NCI-H1694 treated with DMSO at 0.1 percent for 48 hours (cell line): ENCODE measurements around the gene ACTL6A.
"Not testable (repeated sequence)": the region's sequence is repeated elsewhere in the genome, so short reads cannot be mapped to it uniquely, and the experiment has no call there.

Source experiments
- DNase-seq: peaks from one replicate; lab custom pipeline; 2025; lab: John Stamatoyannopoulos, UW

ACTL6A gene

DNA sequence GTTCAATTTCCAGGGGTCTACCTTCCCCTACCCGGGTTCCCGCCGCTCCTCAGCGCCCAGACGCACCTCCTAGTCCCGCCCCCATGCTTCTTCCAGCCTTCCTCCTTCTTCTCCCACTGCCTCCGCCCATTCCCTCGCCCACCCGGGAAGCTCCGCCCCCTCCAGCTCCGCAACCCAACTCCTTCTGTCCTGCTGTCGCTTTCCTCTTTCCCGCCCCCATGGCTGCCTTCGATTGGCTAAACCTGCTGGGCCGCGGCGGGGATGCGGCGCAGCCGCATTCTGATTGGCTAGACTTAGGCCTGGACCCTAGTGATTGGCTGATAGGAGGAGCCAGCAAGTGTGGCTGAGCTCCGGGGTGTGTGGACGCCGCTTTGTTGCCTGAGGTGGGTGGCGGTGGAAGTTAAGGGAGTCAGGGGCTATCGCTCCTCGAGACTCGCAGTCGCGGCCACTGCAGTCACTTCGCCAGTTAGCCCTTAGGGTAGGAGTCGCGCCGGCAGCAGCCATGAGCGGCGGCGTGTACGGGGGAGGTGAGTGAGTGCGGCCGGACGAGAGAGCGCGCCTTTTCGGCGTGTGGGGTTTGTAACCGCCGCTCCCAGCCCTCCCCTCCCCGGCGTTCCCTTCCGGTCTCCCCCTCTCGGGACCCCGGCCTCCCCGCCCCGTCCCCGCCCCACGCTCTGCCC, at the start of gene ACTL6A:
Gene ACTL6A, plus strand, starts transcription at position 336 of the 680 bp plus-strand sequence. Its CDS starts 167 bp downstream, at position 503.
- peak; percentile 98 for DNase-seq

DNA sequence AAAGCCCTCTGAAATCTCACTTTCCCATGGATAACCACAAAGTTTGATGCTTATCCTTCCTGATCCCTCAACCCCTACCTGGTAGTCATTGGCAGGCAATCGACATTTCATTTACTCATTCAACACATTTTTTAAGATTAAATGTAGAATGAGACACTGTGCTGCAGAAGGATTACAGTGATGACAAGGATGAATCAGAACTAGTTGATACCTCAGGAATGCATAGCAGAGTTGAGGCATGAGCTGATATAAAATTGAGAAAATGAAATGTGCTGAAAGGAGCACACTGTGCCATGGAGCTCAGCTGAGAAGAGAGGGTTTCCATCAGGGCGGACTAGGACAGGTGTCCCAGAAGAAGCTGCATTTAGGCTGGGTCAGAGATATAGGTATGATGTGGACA, 48.9 kb upstream of the ACTL6A start:
- no peak for DNase-seq

DNA sequence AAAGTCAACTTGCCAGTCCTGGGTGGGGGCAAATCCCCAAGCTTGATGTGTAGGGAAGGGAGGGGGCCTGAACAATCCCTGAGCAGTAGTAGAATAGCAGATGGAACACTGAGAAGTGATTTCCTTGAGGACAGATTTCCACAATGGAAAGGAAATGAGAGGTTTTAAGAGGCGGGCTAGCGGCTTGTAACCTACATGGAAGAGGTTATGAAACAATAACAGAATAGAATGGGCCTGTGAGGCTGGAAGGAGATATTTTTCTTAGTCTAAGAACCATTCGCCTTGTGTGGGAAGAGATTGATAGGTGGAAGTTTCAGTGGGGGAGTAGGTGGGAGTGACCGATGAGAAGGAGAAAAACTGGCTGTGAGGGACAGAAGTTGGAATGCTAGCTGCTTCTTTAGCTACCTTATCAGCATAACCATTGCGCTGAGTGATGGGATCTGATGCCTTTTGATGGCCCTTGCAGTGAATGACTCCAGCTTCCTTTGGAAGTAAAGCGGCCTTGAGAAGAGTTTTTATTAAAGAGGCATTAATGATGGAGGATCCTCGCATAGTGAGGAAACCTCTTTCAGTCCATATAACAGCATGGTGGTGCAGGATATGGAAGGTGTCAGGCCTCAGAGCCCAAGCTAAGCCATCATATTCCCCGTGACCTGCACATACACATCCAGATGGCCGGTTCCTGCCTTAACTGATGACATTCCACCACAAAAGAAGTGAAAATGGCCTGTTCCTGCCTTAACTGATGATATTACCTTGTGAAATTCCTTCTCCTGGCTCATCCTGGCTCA, 46.1 kb upstream of the ACTL6A start:
- not testable (repeated sequence) for DNase-seq

DNA sequence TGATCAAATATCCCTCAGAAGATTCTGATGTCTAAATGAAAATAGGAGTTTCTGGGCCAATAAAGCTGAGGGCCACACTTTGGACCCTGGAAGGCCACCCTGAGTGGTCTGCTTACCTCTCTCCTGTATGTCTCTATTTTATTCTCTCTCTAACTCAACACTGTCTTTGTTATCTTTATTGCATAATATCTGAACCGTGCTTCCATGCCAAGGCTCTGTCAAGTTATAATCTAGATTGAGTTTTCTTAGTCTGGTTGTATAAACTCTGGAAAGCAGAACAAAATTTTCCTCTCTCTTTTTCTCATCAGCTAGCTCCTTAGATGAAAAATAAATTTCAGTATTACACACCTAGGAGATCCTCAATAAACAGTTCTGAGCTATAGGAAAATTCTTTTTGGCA, 36.2 kb upstream of the ACTL6A start:
- DNase-seq: no peak

DNA sequence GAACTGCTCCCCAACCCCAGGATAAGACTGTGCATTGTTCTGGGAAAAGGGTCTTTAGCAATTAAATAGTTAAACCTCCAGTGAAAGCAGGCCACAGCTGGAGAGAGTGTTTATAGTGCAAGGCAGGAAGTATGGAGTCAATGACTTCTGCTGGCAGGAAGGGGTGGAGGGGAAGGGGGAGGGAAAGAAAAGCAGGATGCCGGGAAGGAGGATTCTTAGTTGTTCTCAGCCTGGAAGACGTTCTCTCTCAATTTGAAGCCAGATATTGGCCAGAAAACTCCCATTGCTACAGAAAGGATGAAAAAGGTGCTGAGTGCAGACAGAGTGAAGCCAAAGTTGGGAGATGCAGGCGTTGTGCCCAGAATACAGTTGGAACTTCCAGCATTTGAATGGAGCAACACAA, 35.7 kb upstream of the ACTL6A start:
- no peak for DNase-seq

DNA sequence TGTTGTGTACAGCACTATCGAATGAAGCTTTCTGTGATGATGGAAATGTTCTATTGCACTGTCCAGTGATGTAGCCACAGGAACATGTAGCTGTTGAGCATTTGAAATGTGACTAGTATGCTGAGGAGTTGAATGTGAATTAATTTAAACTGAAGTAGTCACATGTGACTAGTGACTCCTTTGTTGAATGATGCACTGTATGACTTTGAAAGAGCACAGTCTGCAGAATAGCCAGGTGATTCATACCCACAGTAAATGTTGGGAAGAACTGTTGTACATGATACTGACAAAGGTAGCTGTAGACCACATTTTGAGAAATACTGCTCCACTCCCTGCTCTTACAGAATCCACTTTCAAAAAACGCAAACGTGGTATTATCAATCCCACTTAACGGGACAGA, 34.0 kb upstream of the ACTL6A start:
- DNase-seq: no peak

DNA sequence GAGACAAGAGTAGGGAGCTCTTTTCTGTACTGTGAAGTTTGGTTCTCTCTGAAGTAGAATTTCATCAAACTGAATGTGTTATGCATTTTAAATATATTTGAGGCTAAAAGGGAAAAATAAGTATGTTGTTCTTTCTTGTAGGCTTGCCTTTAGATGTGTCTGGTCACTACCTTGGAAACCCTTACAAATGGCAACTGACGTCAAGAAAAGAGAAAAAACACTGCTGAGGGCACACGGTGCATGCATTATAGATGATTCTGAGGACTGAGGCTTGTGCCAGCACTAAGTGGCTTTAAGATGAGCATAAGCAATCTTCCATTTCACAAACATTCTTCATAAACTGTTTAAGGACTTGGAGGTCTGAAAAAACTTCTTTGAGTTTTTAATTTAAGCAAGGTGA, 31.1 kb upstream of the ACTL6A start:
- DNase-seq: no peak

DNA sequence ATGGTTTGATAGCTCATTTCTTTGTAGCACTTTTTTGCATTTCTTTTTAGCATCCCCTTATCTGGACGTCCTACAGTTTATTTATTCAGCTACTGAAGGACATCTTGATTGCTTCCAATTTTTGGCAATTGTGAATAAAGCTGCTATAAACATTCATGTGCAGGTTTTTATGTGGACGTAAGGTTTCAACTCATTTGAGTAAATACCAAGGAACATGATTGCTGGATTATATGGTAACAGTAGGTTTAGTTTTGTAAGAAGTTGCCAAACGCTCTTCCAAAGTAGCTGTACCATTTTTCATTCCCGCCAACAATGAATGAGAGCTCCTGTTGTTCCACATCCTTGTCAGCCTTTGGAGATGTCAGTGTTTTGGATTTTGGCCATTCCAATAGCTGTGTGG, 29.5 kb upstream of the ACTL6A start:
- no peak for DNase-seq

DNA sequence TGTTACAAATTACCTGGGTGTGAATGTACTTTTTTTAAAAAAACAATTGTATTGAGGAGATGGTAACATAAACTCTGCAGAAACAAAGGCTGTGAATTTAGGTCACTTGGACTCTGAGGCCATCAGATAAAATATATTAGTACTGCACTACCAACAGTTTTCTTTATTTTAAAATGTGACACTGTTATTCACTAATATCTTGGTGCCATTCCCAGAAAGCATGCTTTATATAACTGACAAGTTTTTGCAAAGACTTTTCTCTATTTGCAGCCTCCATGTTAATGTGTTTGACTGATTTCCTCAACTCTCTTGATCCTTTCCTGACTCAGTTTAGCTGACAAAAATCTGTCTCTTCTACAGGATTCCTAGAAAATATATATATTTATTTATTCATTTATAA, 26.5 kb upstream of the ACTL6A start:
- no peak for DNase-seq

DNA sequence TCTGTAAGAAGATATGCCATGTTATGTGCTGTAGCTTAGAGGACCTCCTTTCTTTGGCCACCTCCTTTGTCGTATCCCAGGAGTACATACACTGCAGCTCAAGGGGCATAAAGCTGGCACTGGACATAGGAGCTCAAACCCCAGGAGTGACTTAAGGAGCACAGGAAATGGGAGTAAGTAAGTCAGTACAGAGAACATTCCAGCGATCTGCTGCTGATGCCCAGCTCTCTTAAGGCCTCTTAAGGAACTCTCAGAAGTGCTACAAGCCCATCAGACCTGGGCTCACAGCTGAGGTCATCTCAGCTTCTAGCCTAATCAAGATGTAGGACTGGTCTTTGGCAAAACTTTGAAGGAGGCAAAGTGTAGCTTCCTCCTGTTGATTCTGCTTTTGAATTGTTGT, 21.6 kb upstream of the ACTL6A start:
- no peak for DNase-seq

DNA sequence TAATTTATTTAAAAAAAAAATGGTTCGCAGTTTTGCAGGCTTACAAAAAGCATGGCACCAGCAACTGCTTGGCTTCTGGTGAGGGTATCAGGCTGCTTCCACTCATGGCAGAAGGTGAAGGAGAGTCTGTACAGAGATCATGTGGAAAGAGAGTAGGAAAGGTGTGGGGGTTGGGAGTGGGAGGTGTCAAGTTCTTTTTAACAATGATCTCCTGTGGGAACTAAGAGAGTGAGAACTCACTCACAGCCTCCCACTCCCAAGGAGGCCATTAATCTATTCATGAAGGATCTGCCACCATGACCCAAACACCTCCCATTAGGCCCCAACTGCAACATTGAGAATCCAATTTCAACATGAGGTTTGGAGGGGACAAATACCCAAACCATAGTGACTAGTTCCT, 21.1 kb upstream of the ACTL6A start:
- DNase-seq: no peak

DNA sequence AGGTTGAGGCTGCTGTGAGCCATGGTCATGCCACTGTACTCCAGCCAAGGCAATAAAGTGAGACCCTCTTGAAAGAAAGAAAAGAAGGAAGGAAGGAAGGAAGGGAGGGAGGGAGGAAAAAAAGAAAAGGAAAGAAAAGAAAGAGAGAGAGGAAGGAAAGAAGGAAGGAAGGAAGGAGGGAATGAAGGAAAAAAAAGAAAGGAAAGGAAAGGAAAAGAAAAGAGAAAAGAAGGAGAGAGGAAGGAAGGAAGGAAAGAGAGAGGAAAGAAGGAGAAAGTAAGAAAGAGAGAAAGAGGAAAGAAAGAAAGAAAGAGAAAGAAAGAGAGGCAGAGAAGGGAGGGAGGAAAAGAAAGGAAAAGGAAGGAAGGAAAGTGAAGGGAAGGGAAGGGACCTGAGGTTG, 20.4 kb upstream of the ACTL6A start:
- DNase-seq: no peak

DNA sequence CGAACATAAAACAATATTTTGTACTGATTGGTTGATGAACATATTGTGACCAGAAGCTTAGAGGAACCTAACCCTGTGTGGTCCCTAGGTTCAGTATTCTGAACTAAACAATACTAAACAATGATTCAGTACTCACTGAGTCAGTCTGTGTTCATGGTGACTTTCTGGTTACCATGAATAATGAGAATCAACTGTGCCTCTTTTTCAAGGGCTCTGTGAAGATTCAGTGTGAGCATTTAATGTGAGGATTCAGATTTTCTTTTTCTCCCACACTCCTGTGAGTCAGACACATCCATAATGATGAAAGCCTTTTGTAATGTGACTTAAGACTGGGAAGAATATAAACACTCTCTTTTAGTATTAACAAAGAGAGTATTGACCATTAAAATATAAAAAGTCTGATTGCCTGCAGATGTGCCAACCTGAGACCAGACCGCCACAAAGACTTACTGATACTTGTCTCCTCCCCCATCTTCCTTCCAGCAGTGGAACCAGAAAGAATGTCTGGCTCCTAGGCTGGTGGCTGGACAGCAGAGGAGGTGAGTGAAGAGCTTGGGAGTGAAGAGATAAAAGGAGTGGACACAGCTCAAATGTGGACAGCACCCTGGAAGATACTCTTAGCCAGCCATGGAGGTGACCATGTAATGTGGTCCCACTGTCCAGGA, 17.6 kb upstream of the ACTL6A start:
- DNase-seq: no peak

DNA sequence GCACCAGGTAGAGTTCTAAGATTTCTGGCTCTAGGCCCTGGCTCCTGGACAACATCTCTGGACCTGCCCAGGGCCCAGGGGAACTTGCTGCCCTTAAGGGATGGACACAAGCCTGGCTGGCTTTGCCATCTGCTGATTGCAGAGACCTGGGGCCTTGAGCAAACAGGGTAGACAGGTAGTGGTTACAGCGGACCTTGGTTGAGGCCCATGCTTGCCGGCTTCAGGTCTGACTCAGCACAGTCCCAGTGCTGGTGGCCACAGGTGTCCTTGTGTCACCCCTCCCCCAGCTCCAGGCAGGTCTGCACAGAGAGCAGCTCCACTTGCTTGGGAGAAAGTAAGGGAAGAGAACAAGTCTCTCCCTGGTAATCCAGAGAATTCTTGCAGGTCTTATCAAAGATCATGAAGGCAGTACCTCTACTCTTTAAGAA, 15.9 kb upstream of the ACTL6A start:
- DNase-seq: no peak

DNA sequence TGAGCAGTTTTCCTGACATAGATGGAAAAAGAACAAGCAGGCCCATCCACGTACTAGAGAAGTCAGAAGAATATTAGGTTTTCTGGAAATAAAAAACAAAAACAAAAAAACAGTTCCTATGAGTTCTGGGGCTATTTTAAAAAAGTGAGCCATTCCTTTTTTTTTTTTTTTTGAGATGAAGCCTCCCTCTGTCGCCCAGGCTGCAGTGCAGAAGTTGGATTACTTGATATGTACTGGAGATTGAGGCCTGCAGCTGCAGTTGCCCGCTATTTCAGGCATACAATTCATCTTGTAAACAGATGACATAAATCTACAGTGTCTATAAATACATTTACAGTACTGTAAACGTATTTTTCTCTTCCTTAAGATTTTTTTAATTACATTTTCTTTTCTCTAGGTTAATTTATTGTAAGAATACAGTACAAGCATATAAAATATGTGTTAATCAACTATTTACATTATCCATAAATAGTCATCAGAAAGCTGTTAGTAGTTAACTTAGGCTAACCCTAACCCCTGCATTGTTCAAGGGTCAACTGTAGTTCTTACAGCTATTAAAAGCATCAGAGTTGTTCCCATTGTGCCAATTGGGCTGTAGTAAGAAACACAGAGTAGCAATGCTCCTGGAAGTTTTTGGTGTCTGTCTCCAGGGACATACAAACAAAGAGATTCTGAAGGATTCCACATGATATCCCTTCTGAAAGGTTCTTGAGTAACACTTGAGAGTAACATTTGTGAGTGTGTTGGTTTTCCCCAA, 11.2 kb upstream of the ACTL6A start:
- DNase-seq: no peak

DNA sequence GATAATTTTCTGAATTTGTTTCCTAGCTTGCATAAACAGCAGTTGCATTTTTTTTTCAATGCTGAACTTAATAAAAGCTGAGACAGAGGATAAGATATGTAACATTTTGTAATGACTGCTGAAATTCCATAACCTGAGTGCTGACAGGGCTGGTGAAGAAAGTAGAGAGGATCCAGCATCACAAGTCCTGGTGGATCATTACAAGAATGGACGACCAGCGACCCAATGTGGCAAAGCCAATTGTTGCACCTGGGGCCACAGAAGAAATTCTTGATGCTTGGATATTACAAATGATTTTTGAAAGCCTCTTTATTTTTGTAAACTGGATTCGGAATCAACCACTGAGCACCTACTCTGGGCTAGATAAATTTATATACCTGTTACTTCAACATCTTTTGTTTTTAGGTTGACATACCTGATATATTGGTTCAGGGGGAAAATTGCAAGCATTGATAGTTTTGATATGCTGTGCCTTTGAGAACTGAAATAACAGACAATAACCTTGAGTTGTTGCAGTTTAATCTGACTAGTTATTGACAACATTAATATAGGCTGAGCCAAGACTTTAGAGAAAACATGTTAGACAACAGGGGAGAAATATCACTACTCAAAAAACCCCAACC, 3.9 kb upstream of the ACTL6A start:
- DNase-seq: peak; percentile 68

DNA sequence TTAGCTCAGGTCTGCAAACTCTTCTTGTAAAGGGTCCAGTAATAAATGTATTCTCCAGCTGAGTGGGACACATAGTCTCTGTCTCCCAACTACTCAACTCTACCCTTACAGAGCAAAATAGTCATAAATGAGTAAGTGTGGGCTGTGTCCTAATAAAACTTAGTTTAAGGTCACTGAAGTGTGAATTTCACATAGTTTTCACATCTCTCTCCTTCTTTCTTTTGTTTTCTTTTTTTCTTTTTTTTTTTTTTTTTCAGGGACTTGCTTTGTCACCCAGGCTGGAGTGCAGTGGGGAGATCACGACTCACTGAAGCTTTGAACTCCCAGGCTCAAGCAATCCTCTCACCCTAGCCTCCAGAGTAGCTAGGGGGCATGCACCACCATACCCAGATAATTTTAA, 1.9 kb upstream of the ACTL6A start:
- DNase-seq: no peak

DNA sequence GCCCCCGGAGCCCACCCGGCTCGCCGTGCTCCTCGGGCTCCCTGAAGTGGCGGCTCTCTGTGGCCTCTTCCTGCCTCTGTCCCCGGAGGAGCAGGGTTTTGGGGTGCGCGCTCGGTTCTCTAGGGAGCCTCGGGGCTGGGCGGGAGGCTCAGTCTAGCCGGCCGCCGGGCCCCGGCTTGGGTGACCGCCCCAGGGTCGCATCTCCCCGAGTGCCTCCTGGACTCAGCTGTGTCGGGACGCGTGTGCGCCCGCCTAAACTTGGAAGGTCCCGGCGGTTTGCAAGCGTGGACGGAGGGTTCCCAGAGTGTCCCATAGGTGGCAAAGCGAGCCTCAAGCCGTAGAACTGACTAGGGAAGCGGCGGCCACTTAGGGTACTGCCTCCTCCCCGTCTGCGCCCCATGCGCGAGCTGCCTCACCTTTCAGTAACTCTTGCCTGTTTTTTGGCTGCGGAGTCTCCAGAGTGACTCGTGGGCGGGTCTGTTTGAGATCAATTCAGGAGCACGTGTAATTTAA, 601 bp downstream of the ACTL6A start:
- DNase-seq: peak; percentile 29

DNA sequence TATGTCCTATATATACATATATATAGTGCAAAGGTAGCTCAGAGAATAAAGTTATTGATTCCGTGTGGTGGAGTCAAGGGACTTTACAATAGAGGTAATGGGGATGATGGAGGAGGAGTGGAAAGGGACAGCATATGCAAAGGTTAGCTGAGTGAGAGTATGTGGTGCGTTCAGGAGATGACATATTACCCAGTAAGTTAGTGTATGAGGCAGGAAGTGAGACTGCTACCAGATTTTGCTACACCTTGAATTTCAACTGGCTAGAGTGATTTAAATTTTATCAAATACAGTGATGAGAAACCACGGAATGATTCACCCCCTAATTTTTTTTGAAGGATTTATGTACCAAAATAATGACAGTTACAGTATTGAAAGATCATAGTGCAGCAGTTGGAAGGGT, 2.8 kb downstream of the ACTL6A start:
- DNase-seq: no peak

DNA sequence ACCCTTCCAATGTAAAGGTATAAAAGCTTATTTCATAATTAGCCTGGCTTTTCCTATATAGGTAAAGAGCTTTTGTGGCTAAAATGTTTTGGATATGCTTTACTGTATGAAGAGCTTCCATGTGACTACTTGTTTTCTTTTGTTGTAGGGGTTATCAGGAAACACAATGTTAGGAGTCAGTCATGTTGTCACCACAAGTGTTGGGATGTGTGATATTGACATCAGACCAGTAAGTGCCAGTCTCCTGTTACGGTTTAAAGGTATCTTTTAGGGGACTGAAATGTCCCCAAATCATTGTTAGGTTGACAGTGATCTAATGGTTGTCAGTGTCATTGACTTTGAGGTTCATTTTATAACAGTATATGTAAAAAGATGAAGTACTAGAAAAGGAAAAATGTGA, 18.3 kb downstream of the ACTL6A start:
- no peak for DNase-seq

DNA sequence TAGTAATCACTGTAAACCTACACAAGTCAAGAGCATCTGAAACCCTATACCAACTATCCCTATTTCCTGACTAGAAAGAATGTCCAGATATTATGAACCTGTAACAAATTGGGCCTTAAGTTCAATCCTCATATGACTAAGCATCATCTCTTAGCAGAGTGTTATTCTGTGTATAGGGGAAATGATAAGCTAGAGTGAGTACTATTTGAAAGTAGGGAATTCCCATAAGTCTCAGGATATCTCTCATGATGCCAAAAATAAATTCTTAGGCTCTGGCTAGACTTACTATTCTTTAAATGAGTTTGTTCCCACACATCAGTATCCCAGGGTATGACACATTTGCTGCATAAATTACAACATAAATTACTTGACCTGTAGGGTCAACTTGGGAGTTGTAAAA, 26.4 kb downstream of the ACTL6A start:
- DNase-seq: no peak

DNA sequence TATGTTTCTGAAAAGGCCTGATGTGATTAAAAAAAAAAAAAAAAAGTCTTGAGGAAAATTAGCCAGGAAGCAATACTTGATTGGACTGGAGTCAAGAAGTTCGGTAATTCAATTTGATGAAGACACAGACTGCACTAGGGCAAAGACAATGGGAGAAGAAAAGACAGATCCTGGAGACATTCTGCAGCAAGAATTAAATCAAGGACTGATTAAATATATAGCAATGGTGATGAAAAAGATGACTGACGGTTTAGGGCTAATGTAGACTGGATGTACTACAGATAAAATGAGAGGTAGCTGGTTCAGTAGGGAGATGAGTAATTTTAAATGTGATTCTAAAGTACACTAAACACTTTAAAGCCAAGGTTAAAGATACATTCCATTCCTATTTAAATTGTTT, 27.9 kb downstream of the ACTL6A start:
- no peak for DNase-seq
